Type B pancreatic cell (in vitro differentiated cells): ENCODE data around the gene GNAL. TPM values are rescaled to one million over a fixed set of nuclear protein-coding genes. Genes with fewer than 3 reads are reported as not detected.
"Not testable (repeated sequence)": the region's sequence is repeated elsewhere in the genome, so short reads cannot be mapped to it uniquely, and the experiment has no call there.

Source experiments
- DNase-seq: peaks from one replicate; pipeline ENCODE4 v3.0.0; 2021; ENCODE audit warnings: mixed read lengths; ENCODE audit not compliant: unreplicated experiment; ENCODE audit errors: extremely low spot score
- H3K27ac Mint-ChIP-seq: 2 replicates; pipeline ENCODE4 v1.8.0; 2021; ENCODE audit warnings: mild to moderate bottlenecking, mixed read lengths
- H3K27me3 Mint-ChIP-seq: 2 replicates; pipeline ENCODE4 v1.8.0; 2021; ENCODE audit warnings: mixed read lengths
- H3K36me3 Mint-ChIP-seq: 2 replicates; pipeline ENCODE4 v1.8.0; 2021; ENCODE audit warnings: mixed read lengths
- H3K4me1 Mint-ChIP-seq: one replicate; pipeline ENCODE4 v1.8.0; 2021; ENCODE audit warnings: mixed read lengths; ENCODE audit not compliant: unreplicated experiment
- H3K4me3 Mint-ChIP-seq: 2 replicates; pipeline ENCODE4 v1.8.0; 2021; ENCODE audit warnings: mild to moderate bottlenecking, mixed read lengths
- H3K9me3 Mint-ChIP-seq: 2 replicates; pipeline ENCODE4 v1.8.0; 2021; ENCODE audit warnings: mixed read lengths
- CTCF ChIP-seq: fragments of 200-600 bp; sonication (generic); conservative IDR thresholded peaks from 2 replicates; pipeline ENCODE4 v1.5.0; 2021; ENCODE audit warnings: antibody characterized with exemption, mild to moderate bottlenecking
- total RNA-seq: library from RNA; stranded (reverse); gene quantifications from 2 replicates; pipeline ENCODE4 v1.2.1, GENCODE V29; 2021; ENCODE audit warnings: low replicate concordance

Gene GNAL
- total RNA-seq, 1 donor from 2014 or later: 12.9 TPM

- Mint-ChIP-seq H3K27me3 (no peaks in the 10 kb centered on the region), H3K4me1 (no peaks in the 10 kb centered on the region), H3K4me3 (no peak overlapping the region), H3K9me3 (peaks cover 6% of the 10 kb centered on the region), H3K36me3 (no peaks in the 10 kb centered on the region), H3K27ac (no peak overlapping the region)
- TF ChIP-seq CTCF: no peak
- DNase-seq: no peak
These were observed 24.7 kb downstream of the GNAL start for GRCh38 chr18:11713756-11714155.

GRCh38 chr18:11714244-11714918, 25.3 kb downstream of the GNAL start:
- H3K4me3 Mint-ChIP-seq: no peak overlapping the region

DNA sequence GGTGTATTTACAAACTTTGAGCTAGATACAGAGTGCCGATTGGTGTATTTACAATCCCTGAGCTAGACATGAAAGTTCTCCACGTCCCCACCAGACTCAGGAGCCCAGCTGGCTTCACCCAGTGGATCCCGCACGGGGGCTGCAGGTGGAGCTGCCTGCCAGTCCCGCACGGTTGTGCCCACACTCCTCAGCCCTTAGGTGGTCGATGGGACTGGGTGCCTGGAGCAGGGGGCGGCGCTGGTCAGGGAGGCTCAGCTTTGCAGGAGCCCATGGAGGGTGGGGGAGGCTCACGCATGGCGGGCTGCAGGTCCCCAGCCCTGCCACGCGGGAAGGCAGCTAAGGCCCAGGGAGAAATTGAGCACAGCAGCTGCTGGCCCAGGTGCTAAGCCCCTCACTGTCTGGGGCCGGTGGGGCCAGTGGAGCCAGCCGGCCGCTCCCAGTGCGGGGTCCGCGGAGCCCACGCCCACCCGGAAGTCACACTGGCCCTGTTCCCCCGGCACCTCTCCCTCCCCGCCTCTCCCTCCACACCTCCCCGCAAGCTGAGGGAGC, 27.8 kb downstream of the GNAL start:
- not testable (repeated sequence) for H3K9me3 Mint-ChIP-seq, DNase-seq, H3K27me3 Mint-ChIP-seq, H3K4me3 Mint-ChIP-seq, H3K27ac Mint-ChIP-seq, H3K36me3 Mint-ChIP-seq, H3K4me1 Mint-ChIP-seq

More at GRCh38 chr18:11714244-11714918, 25.3 kb downstream of the GNAL start:
- Mint-ChIP-seq H3K36me3 (no peaks in the 10 kb centered on the region), H3K27me3 (no peaks in the 10 kb centered on the region), H3K4me1 (peaks cover under 1% of the 10 kb centered on the region), H3K9me3 (peaks cover 5% of the 10 kb centered on the region), H3K27ac (no peak overlapping the region)
- no peak for DNase-seq
- no peak for TF ChIP-seq CTCF

- Mint-ChIP-seq H3K36me3 (no peaks in the 10 kb centered on the region), H3K4me3 (no peak overlapping the region), H3K27me3 (no peaks in the 10 kb centered on the region), H3K9me3 (no peaks in the 10 kb centered on the region), H3K4me1 (peaks cover 10% of the 10 kb centered on the region), H3K27ac (no peak overlapping the region)
- TF ChIP-seq CTCF: no peak
- DNase-seq: no peak
These were observed 30.0 kb downstream of the GNAL start for GRCh38 chr18:11719050-11719449.

DNA sequence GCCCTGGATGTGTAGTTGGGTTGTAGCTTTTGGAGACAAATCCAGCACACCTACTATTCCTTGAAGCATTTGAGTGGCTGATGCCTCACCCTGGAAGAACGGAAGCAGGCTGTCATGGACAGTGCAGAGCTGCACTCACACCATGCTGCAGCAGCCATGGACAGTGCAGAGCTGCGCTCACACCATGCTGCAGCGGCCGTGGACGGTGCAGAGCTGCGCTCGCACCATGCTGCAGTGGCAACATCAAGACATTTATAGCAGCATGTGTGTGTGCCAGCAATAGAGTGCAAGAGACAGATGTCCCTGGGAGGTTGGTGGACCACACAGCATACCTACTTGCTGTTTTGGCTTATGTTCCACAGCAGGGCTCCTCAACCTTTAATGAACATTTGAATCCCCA, 30.6 kb downstream of the GNAL start:
- Mint-ChIP-seq H3K9me3 (no peaks in the 10 kb centered on the region), H3K27ac (no peak overlapping the region), H3K4me1 (peaks cover 10% of the 10 kb centered on the region), H3K4me3 (no peak overlapping the region), H3K27me3 (no peaks in the 10 kb centered on the region), H3K36me3 (no peaks in the 10 kb centered on the region)
- no peak for DNase-seq
- TF ChIP-seq CTCF: no peak

DNA sequence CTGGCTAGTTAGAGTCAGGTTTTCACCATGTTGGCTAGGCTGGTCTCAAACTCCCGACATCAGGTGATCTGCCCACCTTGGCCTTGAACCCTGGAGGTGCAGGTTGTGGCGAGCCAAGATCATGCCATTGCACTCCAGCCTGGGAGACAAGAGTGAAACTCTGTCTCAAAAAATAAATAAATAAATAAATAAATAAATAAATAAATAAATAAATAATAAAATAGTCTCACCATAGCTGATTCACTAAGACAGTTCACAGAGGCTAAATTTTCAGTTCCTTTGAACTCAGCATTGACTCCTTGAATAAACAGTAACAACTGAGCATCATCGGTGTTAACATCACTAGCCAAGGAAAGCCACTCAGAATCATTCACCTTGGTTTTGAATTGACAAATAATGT, 32.7 kb downstream of the GNAL start:
- no peak for DNase-seq

More for the DNA sequence above, 32.7 kb downstream of the GNAL start:
- peaks cover 4% of the 10 kb centered on the region for H3K9me3 Mint-ChIP-seq
- H3K27me3 Mint-ChIP-seq: peaks cover 3% of the 10 kb centered on the region
- no peak overlapping the region for H3K4me3 Mint-ChIP-seq
- no peak overlapping the region for H3K27ac Mint-ChIP-seq
- peaks cover 10% of the 10 kb centered on the region for H3K4me1 Mint-ChIP-seq
- TF ChIP-seq CTCF: no peak
- H3K36me3 Mint-ChIP-seq: no peaks in the 10 kb centered on the region
